H1 (cell line): Measurements from ENCODE around the gene BBS1. TPM values are rescaled to one million over a fixed set of nuclear protein-coding genes. Genes with fewer than 3 reads are reported as not detected.

ENCODE experiments used
- CTCF ChIA-PET: fragments of 300-600 bp; sonication (Branson Sonifier 250); formaldehyde crosslinking; loops from one replicate; lab custom pipeline; 2021; ENCODE audit not compliant: partially characterized antibody; lab: Charles Lee
- POLR2A ChIA-PET: fragments of 300-600 bp; sonication (Branson Sonifier 250); formaldehyde crosslinking; loops from one replicate; lab custom pipeline; 2021; ENCODE audit warnings: inconsistent platforms; ENCODE audit not compliant: partially characterized antibody; lab: Charles Lee
- DNase-seq, 2 experiments: peaks; one replicate each; pipeline versions ENCODE4 v3.0.0 to v3.0.0-alpha.2; 2010 to 2022; ENCODE audit warnings: low spot score in 2 of 2, low read depth in 1 of 2, mixed read lengths in 1 of 2
- FAIRE-seq: peaks from 2 replicates; lab custom pipeline; 2011; peaks lifted over from hg19 to GRCh38; lab: Jason Lieb, UNC
- H2AFZ ChIP-seq: 2 replicates; pipeline ENCODE4 v1.8.1; 2012; ENCODE audit warnings: low read length, inconsistent platforms
- H2AK5ac ChIP-seq: 2 replicates; pipeline ENCODE4 v1.6.1; 2013; ENCODE audit warnings: low read depth, low read length
- H2BK120ac ChIP-seq: replicated peaks from 2 replicates; pipeline ENCODE3; 2013; ENCODE audit warnings: low read depth, low read length, inconsistent platforms
- H2BK12ac ChIP-seq: 2 replicates; pipeline ENCODE4 v1.6.1; 2013; ENCODE audit warnings: low read depth, low read length
- H2BK15ac ChIP-seq: 2 replicates; pipeline ENCODE4 v1.6.1; 2013; ENCODE audit warnings: low read length
- H2BK20ac ChIP-seq: 2 replicates; pipeline ENCODE4 v1.6.1; 2013; ENCODE audit warnings: low read length
- H2BK5ac ChIP-seq: 2 replicates; pipeline ENCODE4 v1.6.1; 2013; ENCODE audit warnings: low read depth, low read length
- H3K14ac ChIP-seq: 2 replicates; pipeline ENCODE4 v1.6.1; 2013; ENCODE audit warnings: inconsistent platforms; ENCODE audit not compliant: insufficient read length
- H3K18ac ChIP-seq: 2 replicates; pipeline ENCODE4 v1.6.1; 2013; ENCODE audit warnings: low read length; ENCODE audit errors: extremely low read depth
- H3K23ac ChIP-seq: 2 replicates; pipeline ENCODE4 v1.6.1; 2013; ENCODE audit warnings: inconsistent platforms; ENCODE audit not compliant: insufficient read length
- H3K23me2 ChIP-seq: 2 replicates; pipeline ENCODE4 v1.6.1; 2013; ENCODE audit warnings: low read depth, low read length
- H3K27ac ChIP-seq: 2 replicates; pipeline ENCODE4 v1.6.1; 2011; ENCODE audit warnings: low read depth, low read length, inconsistent platforms
- H3K27me3 ChIP-seq, 4 experiments: replicated peaks in 1 of 4; 1 replicate in 1 of 4; 2 replicates in 3 of 4; pipeline versions ENCODE4 v1.6.1 to v1.8.1; 2011 to 2013; ENCODE audit warnings: low read length in 3 of 4, mild to moderate bottlenecking in 3 of 4, inconsistent platforms in 2 of 4, mixed read lengths in 2 of 4, moderate library complexity in 1 of 4; ENCODE audit not compliant: control insufficient read depth in 3 of 4, insufficient read depth in 3 of 4; ENCODE audit errors: extremely low read depth in 1 of 4
- H3K36me3 ChIP-seq, 4 experiments: 2 replicates each; pipeline versions ENCODE4 v1.6.1 to v1.8.1; 2011 to 2013; ENCODE audit warnings: mild to moderate bottlenecking in 4 of 4, low read length in 3 of 4, moderate library complexity in 2 of 4, control low read depth in 1 of 4, inconsistent platforms in 1 of 4; ENCODE audit not compliant: insufficient read depth in 4 of 4, control insufficient read depth in 2 of 4
- H3K4ac ChIP-seq: replicated peaks from 2 replicates; pipeline ENCODE3; 2013; ENCODE audit warnings: low read length, low read depth, mixed read lengths, inconsistent platforms; ENCODE audit not compliant: insufficient read length
- H3K4me1 ChIP-seq, 4 experiments: replicated peaks in 1 of 4; 1 replicate in 1 of 4; 2 replicates in 3 of 4; pipeline versions ENCODE4 v1.6.1 to v1.8.1; 2011 to 2013; ENCODE audit warnings: low read length in 3 of 4, inconsistent platforms in 2 of 4, mixed read lengths in 1 of 4; ENCODE audit not compliant: insufficient read depth in 4 of 4, control insufficient read depth in 3 of 4
- H3K4me2 ChIP-seq, 2 experiments: 2 replicates each; pipeline versions ENCODE4 v1.6.1 to v1.8.1; 2011 to 2013; ENCODE audit warnings: low read depth in 2 of 2, low read length in 2 of 2, control low read depth in 1 of 2, inconsistent platforms in 1 of 2, mild to moderate bottlenecking in 1 of 2; ENCODE audit not compliant: insufficient read depth in 1 of 2
- H3K4me3 ChIP-seq, 4 experiments: fragments of 200-600, 300-600 bp in 1 of 4; sonication (generic), shearing (Covaris generic), sonication (Bioruptor Twin) in 1 of 4; 2 replicates each; pipeline versions ENCODE4 v1.5.1 to v1.8.1; 2011 to 2016; ENCODE audit warnings: low read length in 4 of 4, low read depth in 3 of 4, control low read depth in 2 of 4, inconsistent platforms in 2 of 4, mild to moderate bottlenecking in 2 of 4, mixed read lengths in 1 of 4, moderate library complexity in 1 of 4; ENCODE audit not compliant: insufficient read depth in 2 of 4; ENCODE audit errors: extremely low read depth in 1 of 4
- H3K56ac ChIP-seq: replicated peaks from 2 replicates; pipeline ENCODE3; 2013; ENCODE audit warnings: low read depth, mild to moderate bottlenecking, mixed read lengths, low read length, inconsistent platforms; ENCODE audit not compliant: insufficient read length
- H3K79me1 ChIP-seq: 2 replicates; pipeline ENCODE4 v1.6.1; 2013; ENCODE audit warnings: low read depth, low read length, control low read depth
- H3K79me2 ChIP-seq, 2 experiments: 2 replicates each; pipeline versions ENCODE4 v1.6.1 to v1.8.1; 2012 to 2013; ENCODE audit warnings: low read length in 2 of 2, mild to moderate bottlenecking in 2 of 2, inconsistent platforms in 1 of 2; ENCODE audit not compliant: insufficient read depth in 2 of 2, control insufficient read depth in 1 of 2
- H3K9ac ChIP-seq, 4 experiments: replicated peaks in 1 of 4; 1 replicate in 1 of 4; 2 replicates in 3 of 4; pipeline versions ENCODE4 v1.6.1 to v1.8.1; 2011 to 2013; ENCODE audit warnings: low read depth in 3 of 4, low read length in 3 of 4, control low read depth in 2 of 4, mild to moderate bottlenecking in 2 of 4, moderate library complexity in 2 of 4, inconsistent platforms in 1 of 4; ENCODE audit errors: extremely low read depth in 1 of 4
- H3K9me3 ChIP-seq, 2 experiments: 2 replicates each; pipeline versions ENCODE4 v1.6.1 to v1.8.1; 2012 to 2013; ENCODE audit warnings: mild to moderate bottlenecking in 2 of 2, moderate library complexity in 2 of 2, control low read depth in 1 of 2, inconsistent platforms in 1 of 2, low read depth in 1 of 2, low read length in 1 of 2, mixed read lengths in 1 of 2; ENCODE audit not compliant: insufficient read depth in 2 of 2
- H4K20me1 ChIP-seq, 2 experiments: replicated peaks in 1 of 2; 2 replicates each; pipeline versions ENCODE3 to v1.8.1; 2011 to 2013; ENCODE audit warnings: inconsistent platforms in 2 of 2, low read length in 2 of 2, mild to moderate bottlenecking in 1 of 2; ENCODE audit not compliant: insufficient read depth in 2 of 2, control insufficient read depth in 1 of 2
- H4K5ac ChIP-seq: 2 replicates; pipeline ENCODE4 v1.6.1; 2013; ENCODE audit warnings: low read length, low read depth, mixed read lengths, inconsistent platforms; ENCODE audit not compliant: insufficient read length
- H4K8ac ChIP-seq: 2 replicates; pipeline ENCODE4 v1.8.0; 2013; ENCODE audit warnings: mild to moderate bottlenecking, moderate library complexity, low read length, inconsistent platforms; ENCODE audit not compliant: insufficient read depth; ENCODE audit errors: extremely low read depth
- H4K91ac ChIP-seq: replicated peaks from 2 replicates; pipeline ENCODE3; 2013; ENCODE audit warnings: low read length, mixed read lengths, inconsistent platforms; ENCODE audit not compliant: insufficient read length
- KDM5A ChIP-seq: fragments of 200-600 bp; IDR thresholded peaks from 2 replicates; pipeline ENCODE4 v1.7.1; 2012; ENCODE audit warnings: mild to moderate bottlenecking, low read length, inconsistent platforms, mixed read lengths
- NRF1 ChIP-seq: IDR thresholded peaks from 2 replicates; pipeline ENCODE4 v1.6.1; 2011; ENCODE audit warnings: mild to moderate bottlenecking, low read depth, low read length, improper control_type of control experiment
- RAD21 ChIP-seq, 2 experiments: IDR thresholded peaks in 1 of 2; conservative IDR thresholded peaks in 1 of 2; 2 replicates each; pipeline ENCODE4 v1.6.1; 2011; ENCODE audit warnings: low read depth in 2 of 2, low read length in 2 of 2, improper control_type of control experiment in 1 of 2, inconsistent platforms in 1 of 2, mild to moderate bottlenecking in 1 of 2, moderate library complexity in 1 of 2
- RBBP5 ChIP-seq: IDR thresholded peaks from 2 replicates; pipeline ENCODE4 v1.7.1; 2012; ENCODE audit warnings: low read depth, mild to moderate bottlenecking, inconsistent platforms, low read length, moderate library complexity, borderline replicate concordance
- RXRA ChIP-seq: IDR thresholded peaks from 2 replicates; pipeline ENCODE4 v1.6.1; 2011; ENCODE audit warnings: low read depth, mild to moderate bottlenecking, low read length, moderate library complexity; ENCODE audit not compliant: insufficient read depth
- SP2 ChIP-seq: IDR thresholded peaks from 2 replicates; pipeline ENCODE4 v1.6.1; 2012; ENCODE audit warnings: mild to moderate bottlenecking, low read length, inconsistent platforms
- TAF7 ChIP-seq: optimal IDR thresholded peaks from 2 replicates; pipeline ENCODE3; 2011; ENCODE audit warnings: low read depth, mild to moderate bottlenecking, inconsistent platforms, low read length, moderate library complexity, borderline replicate concordance
- TCF12 ChIP-seq: IDR thresholded peaks from 2 replicates; pipeline ENCODE4 v1.6.1; 2011; ENCODE audit warnings: low read depth, mild to moderate bottlenecking, low read length
- ZNF274 ChIP-seq: IDR thresholded peaks from 2 replicates; pipeline ENCODE4 v1.7.0; 2012; ENCODE audit warnings: low read length, borderline replicate concordance; ENCODE audit errors: extremely low read depth
- WGBS, 2 experiments: shearing (Covaris generic) in 1 of 2; methylation state at CpG; one replicate each; pipeline versions ENCODE4 v1.1.6 to v1.1.7; 2013 to 2015; ENCODE audit warnings: low lambda C conversion rate in 2 of 2, mixed read lengths in 2 of 2, inconsistent platforms in 1 of 2, low coverage in 1 of 2, missing lambda C conversion rate in 1 of 2; ENCODE audit not compliant: insufficient replicate concordance in 2 of 2, insufficient coverage in 1 of 2, insufficient read length in 1 of 2; ENCODE audit errors: extremely low coverage in 1 of 2, missing lambda C conversion rate in 1 of 2; 5-methylcytosine and 5-hydroxymethylcytosine counted together
- polyA plus RNA-seq, 7 experiments: library from polyadenylated mRNA; depleted of rRNA in 3 of 7; stranded (reverse) in 5 of 7; unstranded in 2 of 7; fragments of >200 nt in 5 of 7; fragments of 200-250 nt in 2 of 7; gene quantifications; 1 replicate in 5 of 7; 2 replicates in 1 of 7; 4 replicates in 1 of 7; pipeline versions ENCODE4 v1.2.1 to v1.2.3, GENCODE V29; 2011 to 2013; ENCODE audit warnings: missing spikeins in 2 of 7, mixed read lengths in 2 of 7
- total RNA-seq: library from RNA; stranded (reverse); fragmentation: NEBNext Ultra II Directional; extraction: Animal tissue kit (Norgen Biotek cat#: 25700); gene quantifications from 2 replicates; pipeline ENCODE4 v1.2.1, GENCODE V29; 2021

Gene BBS1
- total and polyA plus RNA-seq, 2 of the 8 experiments (the other 6 are each of a cell fraction or from before 2014, with no cell fraction given) = 19.1 to 19.5 TPM

DNA sequence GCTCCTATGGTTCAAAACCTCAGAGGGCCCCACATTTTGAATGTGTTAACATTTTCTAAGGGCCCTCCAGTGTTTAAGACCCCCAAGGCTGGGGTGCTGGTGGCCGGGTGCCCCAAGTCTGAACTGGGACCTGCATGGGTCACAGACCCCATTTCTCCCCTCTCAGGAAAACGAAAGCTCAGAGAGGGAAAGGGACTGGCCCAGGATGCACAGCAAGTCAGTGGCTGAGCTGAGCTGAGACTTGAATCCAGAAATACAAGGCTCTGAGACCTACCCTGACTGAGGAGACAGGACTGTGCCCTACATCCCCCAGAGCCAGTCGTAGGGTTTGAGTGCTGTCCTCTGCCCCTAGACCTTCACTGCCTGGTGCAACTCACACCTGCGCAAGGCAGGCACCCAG is 40.5 kb downstream of the BBS1 start:
- Histone ChIP-seq H3K27me3 (no peaks in the 10 kb centered on the region), H3K79me1 (peaks cover 5% of the 10 kb centered on the region; the same call in 1 of the 2 replicates), H4K8ac (no peak overlapping the region), H4K20me1 (peaks cover 0 to 5% of the 10 kb centered on the region in 2 experiments), H3K23ac (no peak overlapping the region), H2BK120ac (no peak overlapping the region), H4K5ac (no peak overlapping the region), H3K79me2 (no peaks in the 10 kb centered on the region; a peak in 1 of 4 replicates), H3K36me3 (peaks cover 2 to 9% (median 6%) of the 10 kb centered on the region in 4 experiments; a peak in 4 of 8 replicates), H2BK5ac (no peak overlapping the region), H3K56ac (no peak overlapping the region), H3K9ac (no peak overlapping the region), H3K4ac (no peak overlapping the region), H3K4me2 (no peak overlapping the region), H3K14ac (no peak overlapping the region), H2BK15ac (no peak overlapping the region), H3K9me3 (no peaks in the 10 kb centered on the region), H2BK12ac (no peak overlapping the region), H3K27ac (no peak overlapping the region), H4K91ac (no peak overlapping the region), H3K18ac (no peak overlapping the region), H2AFZ (no peak overlapping the region), H2BK20ac (no peak overlapping the region), H2AK5ac (no peak overlapping the region), H3K4me1 (peaks cover 0 to 15% (median 10%) of the 10 kb centered on the region in 4 experiments; a peak in 6 of 7 replicates), H3K23me2 (peaks cover 3% of the 10 kb centered on the region; the same call in 1 of the 2 replicates), H3K4me3 (no peak overlapping the region)
- DNase-seq = no peak
- 96% methylated on average over 4 of the region's 4 CpGs; no CpG with 5 or more reads in 1 of the 2 experiments for WGBS, 2 experiments
- no peak for TF ChIP-seq RAD21 (IDR thresholded peaks at IDR 0.05 in 1 of 2, conservative IDR thresholded peaks at IDR 0.05 in 1 of 2; ENCODE audit: low read depth in 2 of 2, low read length in 2 of 2)
- TF ChIP-seq RXRA = no peak
- TF ChIP-seq KDM5A = no peak
- TF ChIP-seq TAF7 = no peak
- TF ChIP-seq NRF1 = no peak
- TF ChIP-seq SP2 = no peak
- TF ChIP-seq TCF12 = no peak
- TF ChIP-seq ZNF274 = no peak
- no peak for TF ChIP-seq RBBP5
- CTCF ChIA-PET = interaction anchor here (1.0 to 1.4 kb wide), 4 partner anchors 11 to 60 kb away, joined by 3 to 4 read pairs (median 3); no protein-coding TSS in a partner anchor
- POLR2A ChIA-PET = interaction anchor here (1.4 to 7.9 kb wide), 3 partner anchors 11 to 19 kb away, joined by 3 to 54 read pairs (median 8); no protein-coding TSS in a partner anchor
- FAIRE-seq = no peak
